ENCODE results near the gene SMAGP.
"Not testable (repeated sequence)": the region's sequence is repeated elsewhere in the genome, so short reads cannot be mapped to it uniquely, and the experiment has no call there.

The SMAGP gene

DNA sequence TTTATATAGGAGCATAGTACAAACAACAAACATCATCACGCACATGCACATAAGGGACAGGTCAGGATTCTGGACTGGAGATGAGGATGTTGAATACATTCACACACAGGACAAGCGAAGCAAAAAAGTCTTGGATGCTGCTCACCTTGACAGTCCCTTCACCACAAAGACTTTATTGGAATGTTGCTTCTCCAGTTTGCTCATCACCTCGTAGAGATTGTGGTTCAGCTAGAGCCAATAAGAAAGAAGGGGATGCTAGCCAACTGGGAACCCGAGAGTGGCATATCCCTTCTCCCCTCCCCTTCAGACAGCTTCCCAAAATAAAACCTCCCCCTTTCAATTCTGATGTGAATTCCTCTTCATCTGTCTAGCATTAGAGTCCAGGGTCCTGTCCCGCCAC is 25.4 kb upstream of the SMAGP start:
- no peak for DNase-seq (ENCODE audit: low read depth)
- H3K4me3 ChIP-seq (ENCODE audit: low read depth, low read length): no peak overlapping the region
- no peak for TF ChIP-seq CTCF (IDR thresholded peaks at IDR 0.05; ENCODE audit: low read depth, low read length)
- TF ChIP-seq POLR2A (IDR thresholded peaks at IDR 0.05; ENCODE audit: extremely low read depth, insufficient read length): no peak
- TF ChIP-seq, protein P1, sequence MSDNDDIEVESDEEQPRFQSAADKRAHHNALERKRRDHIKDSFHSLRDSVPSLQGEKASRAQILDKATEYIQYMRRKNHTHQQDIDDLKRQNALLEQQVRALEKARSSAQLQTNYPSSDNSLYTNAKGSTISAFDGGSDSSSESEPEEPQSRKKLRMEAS (IDR thresholded peaks at IDR 0.05; ENCODE audit: low read depth, low read length): no peak
- TF ChIP-seq MYC (IDR thresholded peaks at IDR 0.05; ENCODE audit: low read depth, low read length): no peak

GRCh38 chr12:51294097-51294496 is 23.9 kb upstream of the SMAGP start:
- H3K4me3 ChIP-seq (ENCODE audit: low read depth, low read length); DNase-seq (ENCODE audit: low read depth): not testable (repeated sequence)

- TF ChIP-seq POLR2A (IDR thresholded peaks at IDR 0.05; ENCODE audit: extremely low read depth, insufficient read length) (no peak), CTCF (IDR thresholded peaks at IDR 0.05; ENCODE audit: low read depth, low read length) (no peak)
- TF ChIP-seq, protein P1 (IDR thresholded peaks at IDR 0.05; ENCODE audit: low read depth, low read length): no peak
- no peak for DNase-seq (ENCODE audit: low read depth)
- H3K4me3 ChIP-seq (ENCODE audit: low read depth, low read length): no peak overlapping the region
Measured at GRCh38 chr12:51293696-51294095, 23.5 kb upstream of the SMAGP start.

GRCh38 chr12:51291603-51292513 is 21.6 kb upstream of the SMAGP start:
- peak; percentile 61 for DNase-seq (ENCODE audit: low read depth)
- not testable (repeated sequence) for H3K4me3 ChIP-seq (ENCODE audit: low read depth, low read length)

- H3K4me3 ChIP-seq (ENCODE audit: low read depth, low read length): no peak overlapping the region
- TF ChIP-seq, protein P1 (IDR thresholded peaks at IDR 0.05; ENCODE audit: low read depth, low read length): no peak
- TF ChIP-seq MYC (IDR thresholded peaks at IDR 0.05; ENCODE audit: low read depth, low read length): no peak
- TF ChIP-seq POLR2A (IDR thresholded peaks at IDR 0.05; ENCODE audit: extremely low read depth, insufficient read length): no peak
- TF ChIP-seq CTCF (IDR thresholded peaks at IDR 0.05; ENCODE audit: low read depth, low read length): no peak
- DNase-seq (ENCODE audit: low read depth): no peak
Measured at GRCh38 chr12:51285843-51286242, 15.6 kb upstream of the SMAGP start.

DNA sequence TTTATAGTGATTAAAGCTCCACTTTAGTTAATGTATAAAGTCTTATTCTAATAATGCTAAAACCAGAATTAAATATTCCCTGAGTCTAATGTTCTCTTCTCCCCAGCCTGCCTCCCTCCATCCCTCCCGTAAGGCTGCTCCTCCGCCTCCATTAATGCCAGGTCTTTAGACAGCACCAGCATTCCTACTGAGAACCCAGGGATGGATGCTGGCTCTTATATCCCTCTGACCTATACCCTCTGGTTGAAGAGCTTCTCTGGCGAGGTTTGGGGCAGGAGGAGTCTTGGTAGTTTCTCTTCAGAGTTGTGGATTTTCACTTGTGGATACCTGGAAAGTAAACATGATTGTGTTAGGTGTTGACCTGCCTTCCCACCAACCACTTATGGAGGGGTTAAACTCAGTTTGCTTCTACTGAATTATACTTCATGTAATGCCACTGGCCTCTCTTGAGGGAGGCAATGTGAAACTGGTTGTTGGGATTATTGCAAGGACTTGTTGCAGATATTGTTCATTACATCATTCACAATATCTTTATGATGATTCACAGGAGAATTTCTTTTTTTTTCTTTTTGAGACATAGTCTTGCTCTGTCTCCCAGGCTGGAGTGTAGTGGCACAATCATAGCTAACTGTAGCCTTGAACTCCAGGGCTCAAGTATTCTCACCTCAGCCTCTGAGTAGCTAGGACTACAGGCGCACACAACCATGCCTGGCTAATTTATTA is 11.1 kb upstream of the SMAGP start:
- DNase-seq (ENCODE audit: low read depth): no peak
- no peak for TF ChIP-seq MYC (IDR thresholded peaks at IDR 0.05; ENCODE audit: low read depth, low read length)
- no peak for TF ChIP-seq CTCF (IDR thresholded peaks at IDR 0.05; ENCODE audit: low read depth, low read length)
- no peak for TF ChIP-seq POLR2A (IDR thresholded peaks at IDR 0.05; ENCODE audit: extremely low read depth, insufficient read length)
- TF ChIP-seq, protein P1 (IDR thresholded peaks at IDR 0.05; ENCODE audit: low read depth, low read length): no peak
- H3K4me3 ChIP-seq (ENCODE audit: low read depth, low read length): no peak overlapping the region

Measured in NB4 (cell line).